H1 (cell line): ENCODE results near the gene SLC13A5. TPM values are rescaled to one million over a fixed set of nuclear protein-coding genes. Genes with fewer than 3 reads are reported as not detected.
A peak's percentile ranks its signal among the peaks of the same experiment; 100 is the strongest.

ENCODE experiments used
- CTCF ChIA-PET: fragments of 300-600 bp; sonication (Branson Sonifier 250); formaldehyde crosslinking; loops from one replicate; lab custom pipeline; 2021; ENCODE audit not compliant: partially characterized antibody; lab: Charles Lee
- POLR2A ChIA-PET: fragments of 300-600 bp; sonication (Branson Sonifier 250); formaldehyde crosslinking; loops from one replicate; lab custom pipeline; 2021; ENCODE audit warnings: inconsistent platforms; ENCODE audit not compliant: partially characterized antibody; lab: Charles Lee
- DNase-seq, 2 experiments: peaks; one replicate each; pipeline versions ENCODE4 v3.0.0 to v3.0.0-alpha.2; 2010 to 2022; ENCODE audit warnings: low spot score in 2 of 2, low read depth in 1 of 2, mixed read lengths in 1 of 2
- FAIRE-seq: peaks from 2 replicates; lab custom pipeline; 2011; peaks lifted over from hg19 to GRCh38; lab: Jason Lieb, UNC
- H2AFZ ChIP-seq: 2 replicates; pipeline ENCODE4 v1.8.1; 2012; ENCODE audit warnings: low read length, inconsistent platforms
- H2AK5ac ChIP-seq: 2 replicates; pipeline ENCODE4 v1.6.1; 2013; ENCODE audit warnings: low read depth, low read length
- H2BK120ac ChIP-seq: replicated peaks from 2 replicates; pipeline ENCODE3; 2013; ENCODE audit warnings: low read depth, low read length, inconsistent platforms
- H2BK12ac ChIP-seq: 2 replicates; pipeline ENCODE4 v1.6.1; 2013; ENCODE audit warnings: low read depth, low read length
- H2BK15ac ChIP-seq: 2 replicates; pipeline ENCODE4 v1.6.1; 2013; ENCODE audit warnings: low read length
- H2BK20ac ChIP-seq: 2 replicates; pipeline ENCODE4 v1.6.1; 2013; ENCODE audit warnings: low read length
- H2BK5ac ChIP-seq: 2 replicates; pipeline ENCODE4 v1.6.1; 2013; ENCODE audit warnings: low read depth, low read length
- H3K14ac ChIP-seq: 2 replicates; pipeline ENCODE4 v1.6.1; 2013; ENCODE audit warnings: inconsistent platforms; ENCODE audit not compliant: insufficient read length
- H3K18ac ChIP-seq: 2 replicates; pipeline ENCODE4 v1.6.1; 2013; ENCODE audit warnings: low read length; ENCODE audit errors: extremely low read depth
- H3K23ac ChIP-seq: 2 replicates; pipeline ENCODE4 v1.6.1; 2013; ENCODE audit warnings: inconsistent platforms; ENCODE audit not compliant: insufficient read length
- H3K23me2 ChIP-seq: 2 replicates; pipeline ENCODE4 v1.6.1; 2013; ENCODE audit warnings: low read depth, low read length
- H3K27ac ChIP-seq: 2 replicates; pipeline ENCODE4 v1.6.1; 2011; ENCODE audit warnings: low read depth, low read length, inconsistent platforms
- H3K27me3 ChIP-seq, 4 experiments: replicated peaks in 1 of 4; 1 replicate in 1 of 4; 2 replicates in 3 of 4; pipeline versions ENCODE4 v1.6.1 to v1.8.1; 2011 to 2013; ENCODE audit warnings: low read length in 3 of 4, mild to moderate bottlenecking in 3 of 4, inconsistent platforms in 2 of 4, mixed read lengths in 2 of 4, moderate library complexity in 1 of 4; ENCODE audit not compliant: control insufficient read depth in 3 of 4, insufficient read depth in 3 of 4; ENCODE audit errors: extremely low read depth in 1 of 4
- H3K36me3 ChIP-seq, 4 experiments: 2 replicates each; pipeline versions ENCODE4 v1.6.1 to v1.8.1; 2011 to 2013; ENCODE audit warnings: mild to moderate bottlenecking in 4 of 4, low read length in 3 of 4, moderate library complexity in 2 of 4, control low read depth in 1 of 4, inconsistent platforms in 1 of 4; ENCODE audit not compliant: insufficient read depth in 4 of 4, control insufficient read depth in 2 of 4
- H3K4ac ChIP-seq: replicated peaks from 2 replicates; pipeline ENCODE3; 2013; ENCODE audit warnings: low read length, low read depth, mixed read lengths, inconsistent platforms; ENCODE audit not compliant: insufficient read length
- H3K4me1 ChIP-seq, 4 experiments: replicated peaks in 1 of 4; 1 replicate in 1 of 4; 2 replicates in 3 of 4; pipeline versions ENCODE4 v1.6.1 to v1.8.1; 2011 to 2013; ENCODE audit warnings: low read length in 3 of 4, inconsistent platforms in 2 of 4, mixed read lengths in 1 of 4; ENCODE audit not compliant: insufficient read depth in 4 of 4, control insufficient read depth in 3 of 4
- H3K4me2 ChIP-seq, 2 experiments: 2 replicates each; pipeline versions ENCODE4 v1.6.1 to v1.8.1; 2011 to 2013; ENCODE audit warnings: low read depth in 2 of 2, low read length in 2 of 2, control low read depth in 1 of 2, inconsistent platforms in 1 of 2, mild to moderate bottlenecking in 1 of 2; ENCODE audit not compliant: insufficient read depth in 1 of 2
- H3K4me3 ChIP-seq, 4 experiments: fragments of 200-600, 300-600 bp in 1 of 4; sonication (generic), shearing (Covaris generic), sonication (Bioruptor Twin) in 1 of 4; 2 replicates each; pipeline versions ENCODE4 v1.5.1 to v1.8.1; 2011 to 2016; ENCODE audit warnings: low read length in 4 of 4, low read depth in 3 of 4, control low read depth in 2 of 4, inconsistent platforms in 2 of 4, mild to moderate bottlenecking in 2 of 4, mixed read lengths in 1 of 4, moderate library complexity in 1 of 4; ENCODE audit not compliant: insufficient read depth in 2 of 4; ENCODE audit errors: extremely low read depth in 1 of 4
- H3K56ac ChIP-seq: replicated peaks from 2 replicates; pipeline ENCODE3; 2013; ENCODE audit warnings: low read depth, mild to moderate bottlenecking, mixed read lengths, low read length, inconsistent platforms; ENCODE audit not compliant: insufficient read length
- H3K79me1 ChIP-seq: 2 replicates; pipeline ENCODE4 v1.6.1; 2013; ENCODE audit warnings: low read depth, low read length, control low read depth
- H3K79me2 ChIP-seq, 2 experiments: 2 replicates each; pipeline versions ENCODE4 v1.6.1 to v1.8.1; 2012 to 2013; ENCODE audit warnings: low read length in 2 of 2, mild to moderate bottlenecking in 2 of 2, inconsistent platforms in 1 of 2; ENCODE audit not compliant: insufficient read depth in 2 of 2, control insufficient read depth in 1 of 2
- H3K9ac ChIP-seq, 4 experiments: replicated peaks in 1 of 4; 1 replicate in 1 of 4; 2 replicates in 3 of 4; pipeline versions ENCODE4 v1.6.1 to v1.8.1; 2011 to 2013; ENCODE audit warnings: low read depth in 3 of 4, low read length in 3 of 4, control low read depth in 2 of 4, mild to moderate bottlenecking in 2 of 4, moderate library complexity in 2 of 4, inconsistent platforms in 1 of 4; ENCODE audit errors: extremely low read depth in 1 of 4
- H3K9me3 ChIP-seq, 2 experiments: 2 replicates each; pipeline versions ENCODE4 v1.6.1 to v1.8.1; 2012 to 2013; ENCODE audit warnings: mild to moderate bottlenecking in 2 of 2, moderate library complexity in 2 of 2, control low read depth in 1 of 2, inconsistent platforms in 1 of 2, low read depth in 1 of 2, low read length in 1 of 2, mixed read lengths in 1 of 2; ENCODE audit not compliant: insufficient read depth in 2 of 2
- H4K20me1 ChIP-seq, 2 experiments: replicated peaks in 1 of 2; 2 replicates each; pipeline versions ENCODE3 to v1.8.1; 2011 to 2013; ENCODE audit warnings: inconsistent platforms in 2 of 2, low read length in 2 of 2, mild to moderate bottlenecking in 1 of 2; ENCODE audit not compliant: insufficient read depth in 2 of 2, control insufficient read depth in 1 of 2
- H4K5ac ChIP-seq: 2 replicates; pipeline ENCODE4 v1.6.1; 2013; ENCODE audit warnings: low read length, low read depth, mixed read lengths, inconsistent platforms; ENCODE audit not compliant: insufficient read length
- H4K8ac ChIP-seq: 2 replicates; pipeline ENCODE4 v1.8.0; 2013; ENCODE audit warnings: mild to moderate bottlenecking, moderate library complexity, low read length, inconsistent platforms; ENCODE audit not compliant: insufficient read depth; ENCODE audit errors: extremely low read depth
- H4K91ac ChIP-seq: replicated peaks from 2 replicates; pipeline ENCODE3; 2013; ENCODE audit warnings: low read length, mixed read lengths, inconsistent platforms; ENCODE audit not compliant: insufficient read length
- ATF2 ChIP-seq: IDR thresholded peaks from 2 replicates; pipeline ENCODE4 v1.6.1; 2012; ENCODE audit warnings: low read length, inconsistent platforms
- CTBP2 ChIP-seq: IDR thresholded peaks from 2 replicates; pipeline ENCODE4 v1.7.0; 2011; ENCODE audit warnings: borderline replicate concordance, mild to moderate bottlenecking, moderate library complexity, mixed read lengths, low read length; ENCODE audit not compliant: insufficient read depth, insufficient read length
- GABPA ChIP-seq: IDR thresholded peaks from 2 replicates; pipeline ENCODE4 v1.6.1; 2011; ENCODE audit warnings: mild to moderate bottlenecking, low read length, moderate library complexity, borderline replicate concordance; ENCODE audit not compliant: insufficient read depth
- RAD21 ChIP-seq, 2 experiments: IDR thresholded peaks in 1 of 2; conservative IDR thresholded peaks in 1 of 2; 2 replicates each; pipeline ENCODE4 v1.6.1; 2011; ENCODE audit warnings: low read depth in 2 of 2, low read length in 2 of 2, improper control_type of control experiment in 1 of 2, inconsistent platforms in 1 of 2, mild to moderate bottlenecking in 1 of 2, moderate library complexity in 1 of 2
- WGBS, 2 experiments: shearing (Covaris generic) in 1 of 2; methylation state at CpG; one replicate each; pipeline versions ENCODE4 v1.1.6 to v1.1.7; 2013 to 2015; ENCODE audit warnings: low lambda C conversion rate in 2 of 2, mixed read lengths in 2 of 2, inconsistent platforms in 1 of 2, low coverage in 1 of 2, missing lambda C conversion rate in 1 of 2; ENCODE audit not compliant: insufficient replicate concordance in 2 of 2, insufficient coverage in 1 of 2, insufficient read length in 1 of 2; ENCODE audit errors: extremely low coverage in 1 of 2, missing lambda C conversion rate in 1 of 2; 5-methylcytosine and 5-hydroxymethylcytosine counted together
- polyA plus RNA-seq, 7 experiments: library from polyadenylated mRNA; depleted of rRNA in 3 of 7; stranded (reverse) in 5 of 7; unstranded in 2 of 7; fragments of >200 nt in 5 of 7; fragments of 200-250 nt in 2 of 7; gene quantifications; 1 replicate in 5 of 7; 2 replicates in 1 of 7; 4 replicates in 1 of 7; pipeline versions ENCODE4 v1.2.1 to v1.2.3, GENCODE V29; 2011 to 2013; ENCODE audit warnings: missing spikeins in 2 of 7, mixed read lengths in 2 of 7
- total RNA-seq: library from RNA; stranded (reverse); fragmentation: NEBNext Ultra II Directional; extraction: Animal tissue kit (Norgen Biotek cat#: 25700); gene quantifications from 2 replicates; pipeline ENCODE4 v1.2.1, GENCODE V29; 2021
- TF ChIP-seq, protein P1 (sequence below), 3 experiments: IDR thresholded peaks; 1 replicate in 2 of 3; 2 replicates in 1 of 3; pipeline versions ENCODE4 v1.5.1 to v1.6.1; 2011; ENCODE audit warnings: low read length in 3 of 3, mild to moderate bottlenecking in 3 of 3, inconsistent platforms in 2 of 3, low read depth in 1 of 3, moderate library complexity in 1 of 3; ENCODE audit not compliant: insufficient read depth in 1 of 3; ENCODE audit errors: control extremely low read depth in 1 of 3

The SLC13A5 gene
- total and polyA plus RNA-seq, 2 of the 8 experiments (the other 6 are each of a cell fraction or from before 2014, with no cell fraction given) = 2.1 to 2.6 TPM

- Histone ChIP-seq H3K14ac (no peak overlapping the region), H3K36me3 (no peaks in the 10 kb centered on the region), H3K79me1 (no peaks in the 10 kb centered on the region), H2BK20ac (no peak overlapping the region), H3K18ac (no peak overlapping the region), H4K8ac (no peak overlapping the region), H4K5ac (no peak overlapping the region), H3K56ac (no peak overlapping the region), H3K4ac (no peak overlapping the region), H2BK120ac (no peak overlapping the region), H2BK12ac (no peak overlapping the region), H3K9ac (no peak overlapping the region), H3K4me3 (no peak overlapping the region), H2AK5ac (no peak overlapping the region), H2BK5ac (no peak overlapping the region), H3K4me2 (no peak overlapping the region), H3K4me1 (no peaks in the 10 kb centered on the region; a peak in 1 of 7 replicates), H3K27me3 (no peaks in the 10 kb centered on the region; a peak in 2 of 7 replicates), H2AFZ (no peak overlapping the region), H4K20me1 (no peaks in the 10 kb centered on the region), H2BK15ac (no peak overlapping the region), H3K9me3 (no peaks in the 10 kb centered on the region), H3K79me2 (no peaks in the 10 kb centered on the region), H3K23ac (no peak overlapping the region), H3K27ac (no peak overlapping the region), H3K23me2 (no peaks in the 10 kb centered on the region), H4K91ac (no peak overlapping the region)
- ChIA-PET CTCF (interaction anchor here (0.8 to 5.8 kb wide), 23 partner anchors 10 to 394 kb away, joined by 3 to 72 read pairs (median 5); partner anchors contain the start of gene SLC13A5), POLR2A (interaction anchor here (0.8 to 1.4 kb wide), 2 partner anchors 9 to 11 kb away, joined by 4 to 5 read pairs; partner anchors contain the start of gene SLC13A5)
- TF ChIP-seq, protein P1, sequence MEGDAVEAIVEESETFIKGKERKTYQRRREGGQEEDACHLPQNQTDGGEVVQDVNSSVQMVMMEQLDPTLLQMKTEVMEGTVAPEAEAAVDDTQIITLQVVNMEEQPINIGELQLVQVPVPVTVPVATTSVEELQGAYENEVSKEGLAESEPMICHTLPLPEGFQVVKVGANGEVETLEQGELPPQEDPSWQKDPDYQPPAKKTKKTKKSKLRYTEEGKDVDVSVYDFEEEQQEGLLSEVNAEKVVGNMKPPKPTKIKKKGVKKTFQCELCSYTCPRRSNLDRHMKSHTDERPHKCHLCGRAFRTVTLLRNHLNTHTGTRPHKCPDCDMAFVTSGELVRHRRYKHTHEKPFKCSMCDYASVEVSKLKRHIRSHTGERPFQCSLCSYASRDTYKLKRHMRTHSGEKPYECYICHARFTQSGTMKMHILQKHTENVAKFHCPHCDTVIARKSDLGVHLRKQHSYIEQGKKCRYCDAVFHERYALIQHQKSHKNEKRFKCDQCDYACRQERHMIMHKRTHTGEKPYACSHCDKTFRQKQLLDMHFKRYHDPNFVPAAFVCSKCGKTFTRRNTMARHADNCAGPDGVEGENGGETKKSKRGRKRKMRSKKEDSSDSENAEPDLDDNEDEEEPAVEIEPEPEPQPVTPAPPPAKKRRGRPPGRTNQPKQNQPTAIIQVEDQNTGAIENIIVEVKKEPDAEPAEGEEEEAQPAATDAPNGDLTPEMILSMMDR (IDR thresholded peaks at IDR 0.05; ENCODE audit: control extremely low read depth in 1 of 3, insufficient read depth in 1 of 3, low read depth in 1 of 3, low read length in 3 of 3) = peak; percentile 70 to 72 (median 70)
- TF ChIP-seq RAD21 (IDR thresholded peaks at IDR 0.05 in 1 of 2, conservative IDR thresholded peaks at IDR 0.05 in 1 of 2; ENCODE audit: low read depth in 2 of 2, low read length in 2 of 2) (peak; percentile 42 to 60), ATF2 (no peak), GABPA (no peak), CTBP2 (no peak)
- 19% methylated on average over 11 of the region's 11 CpGs; no CpG with 5 or more reads in 1 of the 2 experiments for WGBS, 2 experiments
- DNase-seq = peak; percentile 21 to 92
- FAIRE-seq = peak; percentile 69
Observed at GRCh38 chr17:6701719-6702118, 11.4 kb downstream of the SLC13A5 start.
